Esophagus squamous epithelium (tissue), 4 donors: ENCODE results near the gene ADIPOQ.

Source experiments
- POLR2A ChIP-seq, 4 donors: fragments of 450-650 bp; IDR thresholded peaks; one replicate each; pipeline ENCODE4 v1.6.1; 2017; ENCODE audit warnings: antibody characterized with exemption in 4 of 4, mild to moderate bottlenecking in 4 of 4, moderate library complexity in 3 of 4
- TF ChIP-seq, protein P1 (sequence below), 6 experiments: fragments of 450-650 bp in 4 of 6; fragments of 200-600 bp in 2 of 6; sonication (generic) in 2 of 6; IDR thresholded peaks; one replicate each; pipeline ENCODE4 v1.5.1; 2016 to 2019; ENCODE audit warnings: antibody characterized with exemption in 6 of 6, mild to moderate bottlenecking in 4 of 6, moderate library complexity in 4 of 6

DNA sequence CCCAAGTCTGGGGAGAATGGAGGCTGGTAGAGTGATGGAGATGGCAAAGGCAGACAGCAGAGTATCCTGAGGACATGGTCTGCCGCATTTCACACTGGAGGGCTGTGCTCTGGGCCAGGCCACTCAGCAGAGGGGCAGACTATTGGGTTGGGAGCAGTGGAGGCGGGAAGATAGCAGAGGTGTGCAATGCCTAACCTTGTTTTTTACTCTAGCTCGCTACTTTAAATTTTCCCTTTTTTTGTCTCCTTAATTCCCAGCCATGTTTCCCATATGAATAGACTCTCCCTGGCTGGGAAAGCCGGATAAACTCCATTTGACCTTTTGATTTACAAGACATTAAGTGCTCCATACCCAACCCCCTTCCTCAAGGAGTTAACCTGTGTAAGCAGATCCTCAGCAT, 54.4 kb downstream of the ADIPOQ start:
- TF ChIP-seq, protein P1, sequence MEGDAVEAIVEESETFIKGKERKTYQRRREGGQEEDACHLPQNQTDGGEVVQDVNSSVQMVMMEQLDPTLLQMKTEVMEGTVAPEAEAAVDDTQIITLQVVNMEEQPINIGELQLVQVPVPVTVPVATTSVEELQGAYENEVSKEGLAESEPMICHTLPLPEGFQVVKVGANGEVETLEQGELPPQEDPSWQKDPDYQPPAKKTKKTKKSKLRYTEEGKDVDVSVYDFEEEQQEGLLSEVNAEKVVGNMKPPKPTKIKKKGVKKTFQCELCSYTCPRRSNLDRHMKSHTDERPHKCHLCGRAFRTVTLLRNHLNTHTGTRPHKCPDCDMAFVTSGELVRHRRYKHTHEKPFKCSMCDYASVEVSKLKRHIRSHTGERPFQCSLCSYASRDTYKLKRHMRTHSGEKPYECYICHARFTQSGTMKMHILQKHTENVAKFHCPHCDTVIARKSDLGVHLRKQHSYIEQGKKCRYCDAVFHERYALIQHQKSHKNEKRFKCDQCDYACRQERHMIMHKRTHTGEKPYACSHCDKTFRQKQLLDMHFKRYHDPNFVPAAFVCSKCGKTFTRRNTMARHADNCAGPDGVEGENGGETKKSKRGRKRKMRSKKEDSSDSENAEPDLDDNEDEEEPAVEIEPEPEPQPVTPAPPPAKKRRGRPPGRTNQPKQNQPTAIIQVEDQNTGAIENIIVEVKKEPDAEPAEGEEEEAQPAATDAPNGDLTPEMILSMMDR (IDR thresholded peaks at IDR 0.05), result no peak
- TF ChIP-seq POLR2A (IDR thresholded peaks at IDR 0.05), result no peak
